Cardiac fibroblast (primary cell): ENCODE data around the gene OR5B3.

Experiments
- DNase-seq, 2 donors: peaks; one replicate each; pipeline versions ENCODE4 v3.0.0 to v3.0.0-alpha.2; 2010; ENCODE audit warnings: low read depth in 2 of 2
- H3K4me3 ChIP-seq, 2 donors: replicated peaks in 1 of 2; 1 replicate in 1 of 2; 2 replicates in 1 of 2; pipeline ENCODE4 v1.5.1; 2011; ENCODE audit warnings: low read depth in 2 of 2, low read length in 2 of 2, mild to moderate bottlenecking in 2 of 2, moderate library complexity in 1 of 2
- TF ChIP-seq, protein P1 (sequence below): IDR thresholded peaks from one replicate; pipeline ENCODE4 v1.5.1; 2011; ENCODE audit warnings: low read depth, mild to moderate bottlenecking, low read length, inconsistent platforms

Gene OR5B3

DNA sequence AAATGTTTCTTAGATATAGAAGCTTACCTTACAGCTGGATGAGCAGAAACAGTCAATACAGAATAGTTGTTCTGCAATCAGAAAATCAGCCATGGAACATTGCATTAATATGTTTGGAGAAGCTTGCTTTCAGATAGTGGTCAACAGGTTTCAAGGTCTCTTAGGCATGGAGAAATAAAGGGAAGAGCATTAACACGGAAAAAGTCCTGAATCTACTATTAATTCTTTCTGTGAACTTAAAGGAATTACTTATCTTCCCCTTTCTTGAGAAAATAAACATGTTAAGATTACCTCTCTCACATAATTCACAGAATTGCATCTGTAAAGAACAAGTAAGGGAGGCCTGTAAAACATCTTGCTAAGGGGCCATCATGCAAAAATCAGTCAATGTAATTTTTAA lies at the start of gene OR5B3:
TSS of gene OR5B3 (minus strand) at position 101 of the 400 bp plus-strand sequence. CDS start 3,465 bp downstream, outside the sequence.
- H3K4me3 ChIP-seq: no peak within 1 kb of the TSS
- DNase-seq: no peak
- TF ChIP-seq, protein P1, sequence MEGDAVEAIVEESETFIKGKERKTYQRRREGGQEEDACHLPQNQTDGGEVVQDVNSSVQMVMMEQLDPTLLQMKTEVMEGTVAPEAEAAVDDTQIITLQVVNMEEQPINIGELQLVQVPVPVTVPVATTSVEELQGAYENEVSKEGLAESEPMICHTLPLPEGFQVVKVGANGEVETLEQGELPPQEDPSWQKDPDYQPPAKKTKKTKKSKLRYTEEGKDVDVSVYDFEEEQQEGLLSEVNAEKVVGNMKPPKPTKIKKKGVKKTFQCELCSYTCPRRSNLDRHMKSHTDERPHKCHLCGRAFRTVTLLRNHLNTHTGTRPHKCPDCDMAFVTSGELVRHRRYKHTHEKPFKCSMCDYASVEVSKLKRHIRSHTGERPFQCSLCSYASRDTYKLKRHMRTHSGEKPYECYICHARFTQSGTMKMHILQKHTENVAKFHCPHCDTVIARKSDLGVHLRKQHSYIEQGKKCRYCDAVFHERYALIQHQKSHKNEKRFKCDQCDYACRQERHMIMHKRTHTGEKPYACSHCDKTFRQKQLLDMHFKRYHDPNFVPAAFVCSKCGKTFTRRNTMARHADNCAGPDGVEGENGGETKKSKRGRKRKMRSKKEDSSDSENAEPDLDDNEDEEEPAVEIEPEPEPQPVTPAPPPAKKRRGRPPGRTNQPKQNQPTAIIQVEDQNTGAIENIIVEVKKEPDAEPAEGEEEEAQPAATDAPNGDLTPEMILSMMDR: no peak

DNA sequence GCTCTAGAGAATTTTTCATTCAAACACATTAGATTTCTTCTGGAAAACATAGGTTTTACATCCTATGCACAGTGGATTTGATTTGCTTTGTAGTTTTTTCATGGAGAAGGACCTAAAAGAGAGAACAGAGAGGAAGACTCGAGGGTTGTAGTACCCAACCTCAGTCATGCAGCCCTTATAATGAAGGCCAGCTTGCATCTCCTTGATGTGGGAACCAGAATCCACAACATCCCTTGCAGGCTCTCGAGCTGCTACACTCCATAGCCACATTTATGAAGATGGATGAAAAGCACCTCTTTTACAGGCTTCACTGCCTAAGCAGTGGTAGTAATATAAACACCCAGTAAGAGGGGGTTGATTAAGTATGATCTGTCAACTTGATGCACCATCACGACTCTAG lies 44.9 kb upstream of the OR5B3 start:
- TF ChIP-seq, protein P1: no peak
- H3K4me3 ChIP-seq: no peak overlapping the region
- no peak for DNase-seq

DNA sequence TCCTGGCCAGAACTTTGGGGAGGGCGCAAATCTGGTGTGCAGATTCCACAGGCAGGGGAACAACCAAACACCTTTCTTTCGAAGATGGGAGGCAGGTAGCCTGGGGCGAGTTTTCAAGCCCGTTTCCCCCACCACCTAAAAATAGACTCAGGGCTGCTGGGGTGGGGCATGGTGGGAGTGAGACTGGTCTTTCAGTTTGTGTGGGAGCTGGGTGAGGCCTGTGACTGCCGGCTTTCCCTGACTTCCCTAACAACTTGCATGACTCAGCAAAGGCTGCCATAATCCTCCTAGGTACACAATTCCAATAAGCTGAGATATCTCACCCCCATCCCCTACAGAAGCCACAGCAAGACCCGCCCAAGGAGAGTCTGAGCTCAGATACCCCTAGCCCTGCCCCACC lies 39.6 kb upstream of the OR5B3 start:
- DNase-seq: no peak
- TF ChIP-seq, protein P1: no peak
- H3K4me3 ChIP-seq: no peak overlapping the region

DNA sequence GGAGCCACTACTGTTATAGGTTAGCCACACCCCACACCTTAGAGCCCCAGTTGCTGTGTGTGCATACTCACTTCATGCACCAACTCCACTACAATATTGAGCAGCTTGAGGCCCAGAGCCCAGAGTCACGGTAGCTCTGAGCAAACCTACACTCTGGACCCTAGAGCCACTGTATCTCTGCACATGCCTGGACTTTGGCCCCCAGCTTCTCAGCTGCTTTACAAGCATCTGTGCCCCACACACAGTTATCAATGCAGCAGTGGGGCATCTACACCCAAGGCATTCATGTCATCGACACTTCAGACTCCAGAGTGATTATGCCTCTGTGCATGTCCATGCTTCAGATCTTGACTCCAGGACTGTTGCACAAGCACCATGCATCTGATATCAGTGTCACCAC lies 37.6 kb upstream of the OR5B3 start:
- TF ChIP-seq, protein P1: no peak
- no peak for DNase-seq
- no peak overlapping the region for H3K4me3 ChIP-seq

DNA sequence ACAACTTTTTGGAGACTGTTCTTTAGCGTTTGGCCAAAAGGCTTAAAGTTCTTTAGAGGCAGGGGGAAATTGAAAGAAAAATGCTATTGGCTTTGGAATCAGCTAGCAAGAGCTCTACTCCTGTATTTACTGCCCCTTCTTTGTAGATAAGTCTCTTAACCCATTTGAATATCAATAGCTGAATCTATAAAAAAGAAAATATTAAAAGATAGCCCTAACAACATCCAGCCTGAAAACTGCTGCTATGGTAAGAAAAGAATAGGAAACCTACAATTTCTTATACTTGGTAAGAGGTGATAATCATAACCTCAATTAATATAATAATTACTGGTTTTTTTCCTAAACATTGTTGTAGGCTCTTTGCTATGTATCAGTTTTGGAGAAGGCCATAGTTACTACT lies 35.5 kb upstream of the OR5B3 start, which contains the start of gene OR5B12:
TSS of gene OR5B12 (minus strand) at position 101 of the 400 bp plus-strand sequence. CDS start 2,085 bp downstream, outside the sequence.
- no peak within 1 kb of the TSS for H3K4me3 ChIP-seq

DNA sequence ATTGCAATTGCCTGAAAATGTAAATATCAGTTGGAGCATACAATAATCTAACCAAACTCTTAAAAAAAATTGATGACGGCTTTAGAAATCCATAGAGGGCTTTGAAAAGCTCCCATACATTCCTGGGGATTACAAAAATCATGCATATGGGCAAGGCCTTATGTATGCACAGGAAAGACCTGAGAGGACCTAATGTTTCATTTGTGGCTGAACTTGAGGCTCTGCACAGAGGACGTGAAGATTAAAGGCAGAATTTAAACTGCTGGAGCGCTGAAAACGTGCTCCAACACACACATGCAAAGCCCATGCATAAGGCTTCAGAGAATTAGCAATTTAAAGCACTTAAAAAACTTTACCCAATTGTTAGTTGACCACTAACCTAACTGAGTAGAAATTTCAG lies 31.8 kb upstream of the OR5B3 start:
- TF ChIP-seq, protein P1: no peak
- no peak overlapping the region for H3K4me3 ChIP-seq
- DNase-seq: no peak

More for the DNA sequence above, 35.5 kb upstream of the OR5B3 start, which contains the start of gene OR5B12:
- TF ChIP-seq, protein P1: no peak
- DNase-seq: no peak

DNA sequence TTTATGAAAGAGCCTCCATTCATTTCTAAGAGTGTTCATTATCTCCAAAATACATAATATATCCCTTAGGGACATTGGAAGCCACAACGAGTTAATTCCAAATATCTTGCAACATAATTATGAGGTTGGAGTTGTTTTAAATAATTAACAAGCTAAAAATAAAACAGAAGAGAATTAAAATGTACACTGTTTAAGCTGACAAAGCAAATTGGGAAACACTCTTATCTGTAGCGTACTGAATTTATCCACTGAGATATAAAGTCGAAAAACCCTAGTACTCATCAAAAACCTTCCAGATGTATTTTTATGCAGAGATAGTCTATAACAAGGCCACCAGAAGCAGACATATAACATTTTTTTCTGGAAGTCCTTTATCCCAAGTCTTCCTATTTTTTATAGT lies 27.5 kb upstream of the OR5B3 start:
- TF ChIP-seq, protein P1: no peak
- no peak for DNase-seq
- no peak overlapping the region for H3K4me3 ChIP-seq
